Upper lobe of left lung (tissue), 4 donors: ENCODE results near the gene UBA6.

Experiments used
- CTCF ChIP-seq, 6 experiments: fragments of 450-650 bp in 4 of 6; fragments of 200-600 bp in 2 of 6; sonication (generic) in 2 of 6; IDR thresholded peaks; one replicate each; pipeline ENCODE4 v1.5.1; 2016 to 2019; ENCODE audit warnings: antibody characterized with exemption in 6 of 6
- POLR2A ChIP-seq, 4 donors: fragments of 450-650 bp; IDR thresholded peaks; one replicate each; pipeline ENCODE4 v1.5.1; 2016 to 2017; ENCODE audit warnings: antibody characterized with exemption in 4 of 4, mild to moderate bottlenecking in 2 of 4

GRCh38 chr4:67685532-67685859 is 15.5 kb downstream of the UBA6 start:
- no peak for TF ChIP-seq CTCF (IDR thresholded peaks at IDR 0.05)
- no peak for TF ChIP-seq POLR2A (IDR thresholded peaks at IDR 0.05)
